WTC11 (cell line): Measurements from ENCODE around the gene EBPL. TPM values are rescaled to one million over a fixed set of nuclear protein-coding genes. Genes with fewer than 3 reads are reported as not detected.

Experiments used
- ATAC-seq: fragments of 200-7000 bp; cut with Tn5 transposase; 2 replicates; pipeline ENCODE4 v1.10.0; 2021; ENCODE audit warnings: mild to moderate bottlenecking, moderate library complexity
- CTCF ChIA-PET: fragments of 300-600 bp; sonication (Branson Sonifier 250); formaldehyde crosslinking; loops from one replicate; lab custom pipeline; 2021; ENCODE audit warnings: antibody characterized with exemption; lab: Charles Lee
- POLR2A ChIA-PET: fragments of 350-600 bp; sonication (Branson Sonifier 250); formaldehyde crosslinking; loops from one replicate; lab custom pipeline; 2021; ENCODE audit warnings: antibody characterized with exemption; lab: Charles Lee
- DNase-seq: peaks from one replicate; pipeline ENCODE4 v3.0.0; 2021; ENCODE audit warnings: low spot score
- H3K27ac Mint-ChIP-seq: 2 replicates; pipeline ENCODE4 v1.8.0; 2021; ENCODE audit warnings: mixed read lengths
- H3K27me3 Mint-ChIP-seq: 2 replicates; pipeline ENCODE4 v1.8.0; 2021; ENCODE audit warnings: low read depth, mild to moderate bottlenecking, moderate library complexity, mixed read lengths
- H3K36me3 Mint-ChIP-seq: 2 replicates; pipeline ENCODE4 v1.8.0; 2021; ENCODE audit warnings: mixed read lengths
- H3K4me1 Mint-ChIP-seq: 2 replicates; pipeline ENCODE4 v1.8.0; 2022; ENCODE audit warnings: mixed read lengths
- H3K4me3 Mint-ChIP-seq: 2 replicates; pipeline ENCODE4 v1.8.0; 2021; ENCODE audit warnings: mild to moderate bottlenecking, moderate library complexity, mixed read lengths
- H3K9me3 Mint-ChIP-seq: 2 replicates; pipeline ENCODE4 v1.8.0; 2021; ENCODE audit warnings: mixed read lengths
- AFF4 ChIP-seq: sonication (generic); formaldehyde crosslinking; IDR thresholded peaks from 2 replicates; pipeline ENCODE4 v1.8.1; 2023; ENCODE audit warnings: mild to moderate bottlenecking, missing genetic modification reagents, borderline replicate concordance
- CREM ChIP-seq: sonication (generic); formaldehyde crosslinking; IDR thresholded peaks from 2 replicates; pipeline ENCODE4 v1.8.1; 2022; ENCODE audit warnings: mild to moderate bottlenecking, missing genetic modification reagents, moderate library complexity
- ESRRA ChIP-seq: sonication (generic); formaldehyde crosslinking; IDR thresholded peaks from 2 replicates; pipeline ENCODE4 v1.8.1; 2022; ENCODE audit warnings: mild to moderate bottlenecking, missing genetic modification reagents, borderline replicate concordance
- ETV6 ChIP-seq: sonication (generic); formaldehyde crosslinking; IDR thresholded peaks from 2 replicates; pipeline ENCODE4 v1.8.1; 2022; ENCODE audit warnings: mild to moderate bottlenecking, missing genetic modification reagents
- FOXP4 ChIP-seq: sonication (generic); formaldehyde crosslinking; IDR thresholded peaks from 2 replicates; pipeline ENCODE4 v1.8.0; 2022; ENCODE audit warnings: mild to moderate bottlenecking, missing genetic modification reagents
- NR2C2 ChIP-seq: sonication (generic); formaldehyde crosslinking; IDR thresholded peaks from 2 replicates; pipeline ENCODE4 v1.8.0; 2022; ENCODE audit warnings: mild to moderate bottlenecking, missing genetic modification reagents
- PRDM15 ChIP-seq: sonication (generic); formaldehyde crosslinking; IDR thresholded peaks from 2 replicates; pipeline ENCODE4 v1.8.0; 2022; ENCODE audit warnings: missing genetic modification reagents
- PREB ChIP-seq: sonication (generic); formaldehyde crosslinking; IDR thresholded peaks from 2 replicates; pipeline ENCODE4 v1.8.1; 2022; ENCODE audit warnings: mild to moderate bottlenecking, missing genetic modification reagents, moderate library complexity, borderline replicate concordance
- SMAD3 ChIP-seq: sonication (generic); formaldehyde crosslinking; IDR thresholded peaks from 2 replicates; pipeline ENCODE4 v1.8.0; 2022; ENCODE audit warnings: missing genetic modification reagents, mild to moderate bottlenecking, borderline replicate concordance
- STAT6 ChIP-seq: sonication (generic); formaldehyde crosslinking; conservative IDR thresholded peaks from 2 replicates; pipeline ENCODE4 v1.8.1; 2023; ENCODE audit warnings: mild to moderate bottlenecking, low read depth, missing genetic modification reagents, moderate library complexity
- TP53 ChIP-seq: sonication (generic); formaldehyde crosslinking; IDR thresholded peaks from 2 replicates; pipeline ENCODE4 v1.8.1; 2023; ENCODE audit warnings: mild to moderate bottlenecking, missing genetic modification reagents
- ZNF121 ChIP-seq: sonication (generic); formaldehyde crosslinking; IDR thresholded peaks from 2 replicates; pipeline ENCODE4 v1.8.0; 2023; ENCODE audit warnings: missing genetic modification reagents
- total RNA-seq: library from RNA; stranded (reverse); gene quantifications from 3 replicates; pipeline ENCODE4 v1.2.3, GENCODE V29; 2021

Gene EBPL
- total RNA-seq, 1 experiment from 2014 or later = 92.5 TPM

GRCh38 chr13:49646688-49647087 is 44.6 kb downstream of the EBPL start:
- POLR2A ChIA-PET = no interaction called here
- no peaks in the 10 kb centered on the region for H3K27me3 Mint-ChIP-seq
- ATAC-seq = no peak
- no peaks in the 10 kb centered on the region for H3K36me3 Mint-ChIP-seq
- H3K4me1 Mint-ChIP-seq = peaks cover 3% of the 10 kb centered on the region
- CTCF ChIA-PET = no interaction called here
- no peaks in the 10 kb centered on the region for H3K9me3 Mint-ChIP-seq
- TF ChIP-seq SMAD3 (CRISPR knock-in tag) (no peak), ESRRA (no peak), ZNF121 (peak; percentile 64)
- TF ChIP-seq, all 79 proteins: peak for 1
- no peak for DNase-seq
- Mint-ChIP-seq H3K27ac (no peak overlapping the region), H3K4me3 (no peak overlapping the region)

- Mint-ChIP-seq H3K36me3 (no peaks in the 10 kb centered on the region), H3K27me3 (no peaks in the 10 kb centered on the region), H3K4me1 (peaks cover 15% of the 10 kb centered on the region), H3K9me3 (no peaks in the 10 kb centered on the region), H3K27ac (peak overlapping the region; percentile 3; the same call in 1 of the 2 replicates), H3K4me3 (no peak overlapping the region)
- CTCF ChIA-PET = no interaction called here
- TF ChIP-seq FOXP4 (CRISPR knock-in tag) (no peak), TP53 (no peak)
- DNase-seq = no peak
- POLR2A ChIA-PET = no interaction called here
- no peak for ATAC-seq
These were observed 45.8 kb downstream of the EBPL start for GRCh38 chr13:49645451-49645850.

GRCh38 chr13:49643035-49643646 is 48.1 kb downstream of the EBPL start:
- ATAC-seq = peak; percentile 19; the same call in 1 of the 2 replicates
- CTCF ChIA-PET = interaction anchor here (1.0 kb wide), 1 partner anchor 226 kb away, joined by 3 read pairs; no protein-coding TSS in a partner anchor

More at GRCh38 chr13:49643035-49643646, 48.1 kb downstream of the EBPL start:
- no peaks in the 10 kb centered on the region for H3K36me3 Mint-ChIP-seq
- peaks cover 15% of the 10 kb centered on the region for H3K4me1 Mint-ChIP-seq
- no peak overlapping the region for H3K4me3 Mint-ChIP-seq
- no peaks in the 10 kb centered on the region for H3K27me3 Mint-ChIP-seq
- TF ChIP-seq PRDM15 (no peak), NR2C2 (CRISPR knock-in tag) (no peak), ETV6 (no peak), STAT6 (CRISPR knock-in tag) (no peak), CREM (no peak), AFF4 (CRISPR knock-in tag) (no peak), PREB (CRISPR knock-in tag) (no peak)
- H3K9me3 Mint-ChIP-seq = no peaks in the 10 kb centered on the region
- no peak for DNase-seq
- POLR2A ChIA-PET = no interaction called here
- no peak overlapping the region for H3K27ac Mint-ChIP-seq
